ENCODE measurements around the gene ERAL1.

- no peak for TF ChIP-seq CTCF (optimal IDR thresholded peaks at IDR 0.05 in 1 of 3, IDR thresholded peaks at IDR 0.05 in 1 of 3, conservative IDR thresholded peaks at IDR 0.05 in 1 of 3; ENCODE audit: extremely low read depth in 1 of 3, insufficient read depth in 2 of 3, low read length in 3 of 3)
- TF ChIP-seq EZH2 (IDR thresholded peaks at IDR 0.05; ENCODE audit: low read length): no peak
These were observed 3.3 kb downstream of the ERAL1 start for GRCh38 chr17:28857905-28858800.

All from keratinocyte (primary cell).